IMR-90 (cell line): ENCODE measurements around the gene MTX3. TPM values are rescaled to one million over a fixed set of nuclear protein-coding genes. Genes with fewer than 3 reads are reported as not detected.

Experiments used
- ATAC-seq: fragments of 200-7000 bp; cut with Tn5 transposase; 2 replicates; pipeline ENCODE4 v1.9.1; 2020; ENCODE audit warnings: low read depth, mild to moderate bottlenecking, moderate library complexity
- BruUV-seq: library from RNA; stranded (reverse); fragments of 400-500 nt; replicated peaks from 2 replicates; lab custom pipeline; 2021; lab: Mats Ljungman, UMichigan
- CTCF ChIA-PET: fragments of 300-600 bp; formaldehyde crosslinking; extraction: SDS; loops from one replicate; lab custom pipeline; 2021; ENCODE audit warnings: antibody characterized with exemption; lab: Yijun Ruan, JAX
- POLR2A ChIA-PET: fragments of 300-600 bp; sonication (Branson Sonifier 250); formaldehyde crosslinking; loops from one replicate; lab custom pipeline; 2022; ENCODE audit warnings: antibody characterized with exemption; ENCODE audit not compliant: unreplicated experiment; lab: Charles Lee
- DNase-seq: peaks from one replicate; pipeline ENCODE4 v3.0.0; 2013
- H2AFZ ChIP-seq: replicated peaks from 2 replicates; pipeline ENCODE3; 2013; ENCODE audit warnings: low read length, mild to moderate bottlenecking; ENCODE audit not compliant: poor library complexity
- H2AK5ac ChIP-seq: 2 replicates; pipeline ENCODE4 v1.6.1; 2013; ENCODE audit warnings: low read depth, low read length, inconsistent platforms
- H2AK9ac ChIP-seq: replicated peaks from 2 replicates; pipeline ENCODE3; 2013; ENCODE audit warnings: mild to moderate bottlenecking, low read depth, low read length, moderate library complexity; ENCODE audit not compliant: poor library complexity
- H2BK120ac ChIP-seq: 2 replicates; pipeline ENCODE4 v1.6.1; 2013; ENCODE audit warnings: low read depth, low read length, inconsistent platforms
- H2BK15ac ChIP-seq: 3 replicates; pipeline ENCODE4 v1.6.1; 2013; ENCODE audit warnings: low read depth, low read length, inconsistent platforms
- H2BK20ac ChIP-seq: 2 replicates; pipeline ENCODE4 v1.6.1; 2013; ENCODE audit warnings: low read depth, mild to moderate bottlenecking, inconsistent platforms, low read length, moderate library complexity
- H2BK5ac ChIP-seq: 2 replicates; pipeline ENCODE4 v1.6.1; 2013; ENCODE audit warnings: mild to moderate bottlenecking, low read depth, low read length, inconsistent platforms; ENCODE audit not compliant: poor library complexity, severe bottlenecking
- H3K14ac ChIP-seq: replicated peaks from 2 replicates; pipeline ENCODE4 v1.6.1; 2013; ENCODE audit warnings: low read depth, low read length, inconsistent platforms
- H3K18ac ChIP-seq: 2 replicates; pipeline ENCODE4 v1.6.1; 2013; ENCODE audit warnings: low read depth, low read length, control low read depth
- H3K23ac ChIP-seq: 2 replicates; pipeline ENCODE4 v1.6.1; 2013; ENCODE audit warnings: low read depth, low read length, inconsistent platforms
- H3K27ac ChIP-seq: 2 replicates; pipeline ENCODE4 v1.5.1; 2013; ENCODE audit warnings: mild to moderate bottlenecking, control low read depth, low read length; ENCODE audit not compliant: insufficient read depth
- H3K27me3 ChIP-seq: 2 replicates; pipeline ENCODE4 v1.6.1; 2013; ENCODE audit warnings: low read length; ENCODE audit not compliant: control insufficient read depth, insufficient read depth
- H3K36me3 ChIP-seq: 2 replicates; pipeline ENCODE4 v1.6.1; 2013; ENCODE audit warnings: low read length, mixed read lengths; ENCODE audit not compliant: control insufficient read depth, insufficient read depth
- H3K4ac ChIP-seq: 2 replicates; pipeline ENCODE4 v1.6.1; 2013; ENCODE audit warnings: low read depth, low read length, inconsistent platforms
- H3K4me1 ChIP-seq: 2 replicates; pipeline ENCODE4 v1.6.1; 2013; ENCODE audit warnings: low read length, mixed read lengths; ENCODE audit not compliant: control insufficient read depth, insufficient read depth
- H3K4me2 ChIP-seq: 2 replicates; pipeline ENCODE4 v1.6.1; 2013; ENCODE audit warnings: low read depth, mild to moderate bottlenecking, control low read depth, low read length, moderate library complexity
- H3K4me3 ChIP-seq: 2 replicates; pipeline ENCODE4 v1.5.1; 2013; ENCODE audit warnings: low read depth, mild to moderate bottlenecking, control low read depth, low read length, moderate library complexity; ENCODE audit not compliant: insufficient read depth
- H3K56ac ChIP-seq: 2 replicates; pipeline ENCODE4 v1.6.1; 2013; ENCODE audit warnings: low read length, inconsistent platforms; ENCODE audit not compliant: insufficient read depth; ENCODE audit errors: extremely low read depth
- H3K79me1 ChIP-seq, 2 experiments: 2 replicates each; pipeline ENCODE4 v1.6.1; 2013; ENCODE audit warnings: low read length in 2 of 2, inconsistent platforms in 1 of 2, low read depth in 1 of 2
- H3K9ac ChIP-seq: 2 replicates; pipeline ENCODE4 v1.6.1; 2013; ENCODE audit warnings: low read depth, low read length, control low read depth
- H3K9me1 ChIP-seq: 2 replicates; pipeline ENCODE4 v1.6.1; 2013; ENCODE audit warnings: low read length, inconsistent platforms; ENCODE audit not compliant: insufficient read depth
- H3K9me3 ChIP-seq: 2 replicates; pipeline ENCODE4 v1.6.1; 2013; ENCODE audit warnings: low read length; ENCODE audit not compliant: control insufficient read depth, insufficient read depth
- H4K20me1 ChIP-seq: 2 replicates; pipeline ENCODE4 v1.6.1; 2013; ENCODE audit warnings: low read length, inconsistent platforms; ENCODE audit not compliant: insufficient read depth
- H4K5ac ChIP-seq: 2 replicates; pipeline ENCODE4 v1.6.1; 2013; ENCODE audit warnings: mild to moderate bottlenecking, low read depth, low read length, control low read depth
- H4K8ac ChIP-seq, 2 experiments: 2 replicates each; pipeline ENCODE4 v1.6.1; 2013; ENCODE audit warnings: low read depth in 2 of 2, low read length in 2 of 2, control low read depth in 1 of 2, inconsistent platforms in 1 of 2
- H4K91ac ChIP-seq: 2 replicates; pipeline ENCODE4 v1.6.1; 2013; ENCODE audit warnings: low read depth, low read length, inconsistent platforms; ENCODE audit not compliant: insufficient read depth
- BHLHE40 ChIP-seq: fragments of 150-350 bp; IDR thresholded peaks from 2 replicates; pipeline ENCODE4 v1.6.1; 2016; ENCODE audit warnings: mild to moderate bottlenecking, low read depth, low read length
- CEBPB ChIP-seq: IDR thresholded peaks from 2 replicates; pipeline ENCODE4 v1.6.1; 2012; ENCODE audit warnings: low read depth, low read length, improper control_type of control experiment
- CHD1 ChIP-seq: IDR thresholded peaks from 2 replicates; pipeline ENCODE4 v1.6.1; 2012; ENCODE audit warnings: low read depth, low read length, improper control_type of control experiment
- CTCF ChIP-seq: conservative IDR thresholded peaks from 2 replicates; pipeline ENCODE4 v1.5.1; 2012; ENCODE audit warnings: mild to moderate bottlenecking, low read depth, low read length, improper control_type of control experiment
- FOS ChIP-seq: fragments of 150-350 bp; IDR thresholded peaks from 2 replicates; pipeline ENCODE4 v1.6.1; 2016; ENCODE audit warnings: low read depth, low read length
- MAFK ChIP-seq: IDR thresholded peaks from 2 replicates; pipeline ENCODE4 v1.6.1; 2012; ENCODE audit warnings: low read depth, low read length, improper control_type of control experiment
- MAZ ChIP-seq: IDR thresholded peaks from 2 replicates; pipeline ENCODE4 v1.6.1; 2012; ENCODE audit warnings: low read depth, mild to moderate bottlenecking, low read length, improper control_type of control experiment, moderate library complexity, borderline replicate concordance
- MXI1 ChIP-seq: IDR thresholded peaks from 2 replicates; pipeline ENCODE4 v1.6.1; 2012; ENCODE audit warnings: low read depth, mild to moderate bottlenecking, low read length, moderate library complexity, borderline replicate concordance
- NFE2L2 ChIP-seq: fragments of 150-350 bp; IDR thresholded peaks from 2 replicates; pipeline ENCODE4 v1.6.1; 2016; ENCODE audit warnings: low read depth, mild to moderate bottlenecking, low read length
- POLR2A ChIP-seq: IDR thresholded peaks from 2 replicates; pipeline ENCODE4 v1.6.1; 2012; ENCODE audit warnings: mild to moderate bottlenecking, low read depth, low read length
- RAD21 ChIP-seq: IDR thresholded peaks from 2 replicates; pipeline ENCODE4 v1.6.1; 2012; ENCODE audit warnings: low read length, improper control_type of control experiment
- RCOR1 ChIP-seq: IDR thresholded peaks from 2 replicates; pipeline ENCODE4 v1.6.1; 2012; ENCODE audit warnings: mild to moderate bottlenecking, low read length, improper control_type of control experiment; ENCODE audit not compliant: insufficient replicate concordance
- RFX5 ChIP-seq: IDR thresholded peaks from 2 replicates; pipeline ENCODE4 v1.8.0; 2012; ENCODE audit warnings: low read depth, mild to moderate bottlenecking, low read length, moderate library complexity
- SMC3 ChIP-seq: fragments of 150-350 bp; IDR thresholded peaks from 2 replicates; pipeline ENCODE4 v1.6.1; 2016; ENCODE audit warnings: low read depth, mild to moderate bottlenecking, antibody characterized with exemption, low read length, moderate library complexity
- WGBS, 2 experiments: methylation state at CpG; one replicate each; pipeline versions ENCODE4 v1.1.5 to v1.1.7; 2013; ENCODE audit warnings: missing lambda C conversion rate in 2 of 2; ENCODE audit not compliant: insufficient read length in 1 of 2; ENCODE audit errors: extremely low coverage in 2 of 2; 5-methylcytosine and 5-hydroxymethylcytosine counted together
- dilution Hi-C: fragments of 300-500 bp; cut with HindIII; formaldehyde crosslinking; loops from one replicate; pipeline ENCODE4 v1.14.3; 2018; ENCODE audit warnings: low sequenced_read_pairs; ENCODE audit not compliant: unreplicated experiment
- in situ Hi-C: fragments of 300-500 bp; cut with MboI; formaldehyde crosslinking; loops from 3 replicates; pipeline ENCODE4 v1.14.3; 2019; ENCODE audit warnings: low sequenced_read_pairs, inconsistent platforms, mixed read lengths
- intact Hi-C: fragments of 100-400 bp; cut with micrococcal nuclease; formaldehyde crosslinking; loops from 2 replicates; pipeline ENCODE4 v1.10.0; 2022
- polyA plus RNA-seq, 3 experiments: library from polyadenylated mRNA; depleted of rRNA; stranded (reverse); fragments of >200 nt; gene quantifications; 2 replicates each; pipeline ENCODE4 v1.2.3, GENCODE V29; 2012; ENCODE audit warnings: low replicate concordance in 1 of 3
- total RNA-seq: library from RNA; depleted of rRNA; stranded (reverse); fragments of >200 nt; gene quantifications from 2 replicates; pipeline ENCODE4 v1.2.3, GENCODE V29; 2012

The MTX3 gene
- total and polyA plus RNA-seq, 2 of the 4 experiments (the other 2 are of a cell fraction): 6.6 to 12.7 TPM

- no peak for TF ChIP-seq FOS
Measured at GRCh38 chr5:79992891-79993657, 2.0 kb upstream of the MTX3 start (continued).

GRCh38 chr5:79990205-79990597 is 861 bp downstream of the MTX3 start:
- Histone ChIP-seq H3K9me3 (no peaks in the 10 kb centered on the region), H3K27ac (peak overlapping the region; percentile 16; the same call in 1 of the 2 replicates), H3K4me2 (peak overlapping the region; percentile 90), H3K56ac (no peak overlapping the region), H2BK20ac (no peak overlapping the region), H2BK5ac (peak overlapping the region; percentile 63), H4K20me1 (no peaks in the 10 kb centered on the region), H2AK9ac (no peak overlapping the region), H3K79me1 (peaks cover 15 to 21% of the 10 kb centered on the region in 2 experiments), H2AK5ac (no peak overlapping the region), H2BK15ac (no peak overlapping the region), H3K14ac (peak overlapping the region; percentile 83; the same call in 1 of the 2 replicates), H3K4me1 (peaks cover 4% of the 10 kb centered on the region), H4K5ac (no peak overlapping the region; the same call in 1 of the 2 replicates), H3K18ac (no peak overlapping the region), H3K4me3 (peak overlapping the region; percentile 89), H3K23ac (peak overlapping the region; percentile 69; the same call in 1 of the 2 replicates), H4K8ac (peak overlapping the region; percentile 95 to 100; a peak in 3 of 4 replicates), H2AFZ (no peak overlapping the region), H3K27me3 (no peaks in the 10 kb centered on the region), H3K36me3 (peaks cover 15% of the 10 kb centered on the region), H3K9me1 (peaks cover 3% of the 10 kb centered on the region; the same call in 1 of the 2 replicates), H4K91ac (peak overlapping the region; percentile 82; the same call in 1 of the 2 replicates), H3K9ac (peak overlapping the region; percentile 81; the same call in 1 of the 2 replicates), H2BK120ac (no peak overlapping the region), H3K4ac (peak overlapping the region; percentile 85; the same call in 1 of the 2 replicates)
- WGBS, 2 experiments: no CpG with 5 or more reads among the region's 6 CpGs
- dilution Hi-C loops (no loop called here), in situ Hi-C loops (no loop called here), intact Hi-C loops (no loop called here)
- ChIA-PET CTCF (interaction anchor here (1.3 kb wide), 1 partner anchor 10 kb away, joined by 4 read pairs; no protein-coding TSS in a partner anchor), POLR2A (interaction anchor here (0.7 to 1.0 kb wide), 3 partner anchors 10 to 98 kb away, joined by 3 to 6 read pairs (median 4); no protein-coding TSS in a partner anchor)
- ATAC-seq (no peak), DNase-seq (peak; percentile 36)
- no TSS peak for BruUV-seq
- TF ChIP-seq NFE2L2: no peak
- no peak for TF ChIP-seq POLR2A
- TF ChIP-seq CHD1: no peak
- TF ChIP-seq MAFK: no peak
- TF ChIP-seq RCOR1: no peak
- no peak for TF ChIP-seq MAZ
- TF ChIP-seq BHLHE40: no peak
- TF ChIP-seq FOS: no peak
- no peak for TF ChIP-seq CEBPB
- no peak for TF ChIP-seq RFX5
- TF ChIP-seq MXI1: no peak
- TF ChIP-seq SMC3: no peak
- TF ChIP-seq RAD21: no peak
- TF ChIP-seq CTCF: no peak
